Ramos (cell line): ENCODE measurements around the gene RGS6.

Experiments
- in situ Hi-C: fragments of 300-500 bp; cut with MboI; formaldehyde crosslinking; loops from one replicate; pipeline ENCODE4 v1.14.3; 2022; ENCODE audit warnings: low sequenced_read_pairs; ENCODE audit not compliant: unreplicated experiment

RGS6 gene

GRCh38 chr14:72588521-72588920, 656.3 kb downstream of the RGS6 start:
- in situ Hi-C loops: no loop called here

- in situ Hi-C loops: no loop called here
Observed at GRCh38 chr14:72589652-72590051, 657.4 kb downstream of the RGS6 start.

- in situ Hi-C loops: no loop called here
Observed at GRCh38 chr14:72590577-72590976, 658.3 kb downstream of the RGS6 start.

GRCh38 chr14:72591391-72591790, 659.2 kb downstream of the RGS6 start:
- in situ Hi-C loops: no loop called here

GRCh38 chr14:72594099-72594901, 662.1 kb downstream of the RGS6 start:
- in situ Hi-C loops: no loop called here

GRCh38 chr14:72595152-72595862, 663.1 kb downstream of the RGS6 start:
- in situ Hi-C loops: no loop called here

GRCh38 chr14:72597252-72598233, 665.3 kb downstream of the RGS6 start:
- in situ Hi-C loops: no loop called here

- in situ Hi-C loops: no loop called here
Observed at GRCh38 chr14:72598306-72598705, 666.1 kb downstream of the RGS6 start.

GRCh38 chr14:72599579-72600470, 667.6 kb downstream of the RGS6 start:
- in situ Hi-C loops: no loop called here

- in situ Hi-C loops: no loop called here
Observed at GRCh38 chr14:72600551-72601330, 668.5 kb downstream of the RGS6 start.

- in situ Hi-C loops: no loop called here
Observed at GRCh38 chr14:72603639-72604038, 671.4 kb downstream of the RGS6 start.

- in situ Hi-C loops: no loop called here
Observed at GRCh38 chr14:72604133-72604532, 671.9 kb downstream of the RGS6 start.

- in situ Hi-C loops: no loop called here
Observed at GRCh38 chr14:72605096-72605920, 673.1 kb downstream of the RGS6 start.

GRCh38 chr14:72605921-72606220, 673.6 kb downstream of the RGS6 start:
- in situ Hi-C loops: no loop called here

GRCh38 chr14:72606879-72607278, 674.6 kb downstream of the RGS6 start:
- in situ Hi-C loops: no loop called here

GRCh38 chr14:72607386-72608130, 675.3 kb downstream of the RGS6 start:
- in situ Hi-C loops: no loop called here

GRCh38 chr14:72608391-72609204, 676.4 kb downstream of the RGS6 start:
- in situ Hi-C loops: no loop called here
